ENCODE data around the gene LAMB4.

The LAMB4 gene

DNA sequence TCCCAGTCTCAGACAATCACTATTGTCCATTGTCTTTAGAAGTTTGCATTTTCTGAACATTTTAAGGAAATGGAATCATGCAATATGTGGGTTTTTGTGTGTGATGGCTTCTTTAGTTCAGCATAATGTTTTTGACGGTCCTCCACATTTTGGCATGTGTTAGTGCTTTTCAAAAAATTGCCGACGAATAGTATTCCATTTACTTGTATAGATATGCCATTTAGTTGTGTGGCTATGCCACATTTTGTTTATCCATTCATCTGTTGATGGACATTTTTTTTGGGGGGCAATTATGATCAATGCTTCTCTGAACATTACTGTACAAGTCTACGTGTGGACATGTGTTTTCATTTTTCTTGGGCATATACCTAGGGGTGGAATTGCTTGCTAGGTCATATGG, 12.0 kb upstream of the LAMB4 start:
- no peak for DNase-seq

DNA sequence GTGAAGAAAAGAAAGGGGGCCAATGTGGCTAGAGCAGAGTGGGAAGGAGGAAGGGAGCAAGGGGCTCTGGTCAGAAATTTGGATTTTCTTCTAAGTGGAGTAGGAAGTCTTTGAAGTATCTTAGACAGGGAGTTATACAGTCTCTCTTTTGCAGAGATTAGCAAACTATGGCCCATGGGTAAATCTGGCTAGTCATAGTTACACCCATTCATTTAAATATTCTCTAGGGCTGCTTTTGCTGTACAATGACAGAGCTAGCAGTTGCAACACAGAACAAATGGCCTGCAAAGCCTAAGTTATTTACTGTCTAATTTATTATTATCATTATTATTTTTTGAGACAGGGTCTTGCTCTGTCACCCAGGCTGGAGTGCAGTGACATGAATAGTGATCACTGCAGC, 10.5 kb upstream of the LAMB4 start:
- DNase-seq, result no peak

- no peak for DNase-seq
These were observed 8.8 kb upstream of the LAMB4 start for GRCh38 chr7:108138911-108139310.

DNA sequence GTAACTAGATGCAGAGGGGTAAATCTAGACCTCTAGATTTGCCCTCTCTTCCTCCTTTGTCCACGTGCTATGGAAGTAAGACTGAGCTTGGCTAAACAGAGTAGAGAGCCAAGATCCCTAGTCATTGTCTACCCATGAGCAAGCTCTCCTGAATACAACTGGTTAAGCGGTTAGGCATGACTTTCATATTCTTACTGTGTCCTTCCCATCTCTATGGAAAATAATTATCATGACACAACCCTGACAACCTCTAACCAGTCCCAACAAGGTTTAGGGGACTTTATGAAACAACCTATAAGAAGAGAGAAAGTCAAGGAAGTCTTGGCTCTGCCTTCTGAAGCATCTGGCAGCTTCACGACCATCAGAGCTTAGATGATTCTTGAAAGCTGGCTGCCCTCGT, 7.8 kb upstream of the LAMB4 start:
- DNase-seq, result no peak

DNA sequence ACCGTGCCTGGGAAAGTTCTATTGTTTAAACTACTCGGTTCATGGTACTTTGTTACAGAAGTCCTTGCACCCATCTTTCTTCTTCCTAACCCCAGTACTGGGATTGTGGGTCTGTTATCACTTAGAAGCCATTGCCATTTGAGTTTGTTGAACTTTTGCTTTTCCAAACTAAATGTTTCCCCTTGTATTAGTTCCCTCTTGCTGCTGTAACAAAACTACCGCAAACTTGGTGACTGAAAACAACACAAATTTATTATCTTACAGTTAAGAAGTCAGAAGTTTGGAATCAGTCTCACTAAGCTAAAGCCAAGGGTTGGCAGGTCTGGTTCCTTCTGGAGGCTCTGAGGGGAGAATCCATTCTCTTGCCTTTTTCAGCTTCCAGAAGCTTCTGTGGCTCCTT, 6.9 kb upstream of the LAMB4 start:
- DNase-seq, result no peak

DNA sequence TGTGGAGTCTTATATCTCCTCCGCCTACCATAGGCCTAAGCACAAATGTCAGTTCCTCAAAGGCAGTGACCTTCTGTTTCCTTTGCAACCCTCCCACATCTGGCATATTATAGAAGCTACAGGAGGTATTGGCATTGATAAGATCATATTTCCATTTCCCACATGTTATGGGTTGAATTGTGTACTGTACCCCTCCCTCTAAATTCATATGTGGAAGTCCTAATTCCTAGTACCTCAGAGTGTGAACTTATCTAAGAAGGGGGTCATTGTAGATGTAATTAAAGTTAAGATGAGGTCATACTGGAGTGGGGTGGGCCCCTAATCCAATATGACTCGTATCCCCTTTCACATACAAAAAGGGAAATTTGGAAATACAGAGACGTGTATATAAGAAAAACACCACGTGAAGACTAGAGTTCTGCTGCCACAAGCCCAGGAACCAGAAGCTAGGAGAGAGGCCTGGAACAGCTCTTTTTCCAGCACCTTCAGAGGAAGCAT, 6.1 kb upstream of the LAMB4 start:
- DNase-seq, result no peak

- no peak for DNase-seq
These were observed 5.5 kb upstream of the LAMB4 start for GRCh38 chr7:108135446-108136190.

DNA sequence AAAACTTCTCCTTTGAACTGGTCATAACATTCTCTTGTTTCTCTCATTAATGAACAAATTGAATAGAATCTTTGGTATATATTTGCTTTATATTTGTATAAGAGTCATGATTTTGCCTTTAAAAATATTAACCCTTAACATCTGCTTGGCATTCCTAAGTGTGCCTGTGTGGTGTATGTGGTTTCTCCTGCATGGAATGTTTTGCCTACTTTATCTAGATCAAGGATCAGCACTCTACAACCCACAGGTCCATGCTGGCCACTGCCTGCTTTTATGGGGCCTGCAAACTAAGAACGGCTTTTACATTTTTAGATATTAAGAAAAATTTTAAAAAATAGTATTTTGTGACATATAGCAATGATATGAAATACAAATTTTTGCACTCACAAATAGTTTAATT, 4.3 kb upstream of the LAMB4 start:
- DNase-seq, result no peak

- DNase-seq, result no peak
These were observed 2.5 kb upstream of the LAMB4 start for GRCh38 chr7:108132551-108133265.

DNA sequence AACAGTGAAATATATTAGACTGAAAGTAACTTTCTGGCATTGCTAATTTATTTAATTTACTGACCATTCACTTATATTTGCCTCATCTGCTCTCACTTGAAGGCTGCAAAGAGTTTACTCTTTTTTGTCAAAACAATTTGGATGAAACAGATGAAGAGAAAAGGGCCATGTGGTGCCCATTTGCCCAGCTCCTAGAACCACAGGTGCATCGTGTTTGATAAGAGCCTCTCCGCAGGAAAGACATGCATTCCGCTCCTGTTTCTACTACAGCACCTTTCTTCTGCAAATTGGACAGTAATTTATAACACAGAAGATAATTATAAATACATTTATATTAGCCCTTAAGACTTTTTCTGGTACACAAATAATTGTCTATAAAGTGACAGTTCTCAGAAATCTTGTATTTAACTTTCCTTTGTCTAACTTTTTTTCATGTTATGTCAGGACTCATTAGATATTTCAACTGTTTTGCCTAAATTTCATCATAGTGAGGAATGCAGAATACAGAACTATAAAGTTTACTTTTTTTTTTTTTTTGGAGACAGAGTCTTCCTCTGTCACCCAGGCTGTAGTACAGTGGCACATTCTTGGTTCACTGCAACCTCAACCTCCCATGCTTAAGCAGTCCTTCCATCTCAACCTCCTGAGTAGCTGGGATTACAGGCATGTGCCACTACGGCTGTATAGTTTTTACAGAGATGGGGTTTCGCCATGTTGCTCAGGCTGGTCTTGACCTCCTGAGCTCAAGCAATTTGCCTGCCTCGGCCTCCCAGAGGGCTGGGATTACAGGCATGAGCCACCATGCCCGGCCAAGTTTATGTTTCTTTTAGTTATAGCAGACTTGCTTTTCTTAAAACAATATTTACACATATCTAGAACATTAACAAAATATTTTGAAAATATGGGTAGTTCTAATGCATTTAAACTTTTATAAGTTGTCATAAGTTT, 869 bp downstream of the LAMB4 start:
- no peak for DNase-seq

DNA sequence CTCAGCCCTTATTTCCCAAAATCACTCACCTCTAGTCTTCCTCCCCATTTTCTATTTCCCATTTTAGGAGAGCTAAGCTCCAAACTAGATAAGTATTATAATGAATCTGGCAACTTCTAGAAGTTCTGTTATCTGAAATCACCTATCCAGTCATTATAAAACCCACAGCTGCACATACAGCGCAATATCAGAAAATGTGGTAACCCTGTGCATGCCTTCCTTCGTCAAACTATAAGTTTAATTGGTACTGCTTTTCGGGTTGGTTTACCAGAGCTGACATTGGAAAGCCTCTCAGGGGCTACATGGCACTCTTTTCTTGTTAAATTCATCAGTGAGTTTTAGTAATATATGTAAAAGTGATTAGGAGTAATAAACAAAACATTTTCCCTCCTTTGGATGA, 1.6 kb downstream of the LAMB4 start:
- DNase-seq, result no peak

GRCh38 chr7:108127461-108127860, 2.7 kb downstream of the LAMB4 start:
- no peak for DNase-seq

DNA sequence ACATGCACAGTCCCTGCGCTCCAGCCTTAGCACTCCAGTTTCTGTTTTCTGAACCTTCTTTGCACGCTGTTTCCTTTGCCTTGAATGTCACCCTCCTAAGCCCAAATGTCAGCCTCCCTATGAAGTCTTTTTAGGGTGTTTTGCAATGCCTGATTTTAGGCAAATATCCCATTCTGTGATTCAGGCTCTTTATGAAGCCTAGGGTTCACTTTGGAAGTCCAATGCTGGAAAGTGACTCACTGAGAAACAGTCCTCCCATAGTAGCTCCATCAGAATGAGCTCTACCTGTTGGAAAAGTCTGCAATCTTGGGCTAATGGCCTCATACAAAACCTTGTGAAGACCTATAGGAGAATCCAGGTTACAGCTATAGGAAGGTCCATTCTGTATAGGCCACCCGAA, 5.3 kb downstream of the LAMB4 start:
- no peak for DNase-seq

- DNase-seq, result no peak
These were observed 8.0 kb downstream of the LAMB4 start for GRCh38 chr7:108122181-108122580.

DNA sequence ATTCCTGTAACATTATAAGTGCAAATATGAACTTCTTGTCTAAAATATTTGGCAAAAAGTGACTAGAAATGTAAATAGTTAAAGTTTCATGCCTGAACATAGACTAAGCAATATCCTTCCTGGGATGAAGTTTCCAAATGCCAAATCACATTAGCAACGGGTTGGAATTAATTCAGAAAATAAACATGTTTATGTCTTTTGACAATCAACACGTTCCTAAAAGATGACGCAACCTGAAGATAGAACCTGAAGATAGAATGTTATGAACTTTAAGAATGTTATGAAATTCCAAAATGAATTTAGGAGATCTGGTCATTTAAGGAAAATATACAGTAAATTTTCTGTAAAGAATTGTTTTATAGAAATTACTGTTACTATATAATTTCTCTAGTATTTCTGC, 9.2 kb downstream of the LAMB4 start:
- DNase-seq, result no peak

- DNase-seq, result no peak
These were observed 10.0 kb downstream of the LAMB4 start for GRCh38 chr7:108120196-108120595.

- DNase-seq, result no peak
These were observed 11.2 kb downstream of the LAMB4 start for GRCh38 chr7:108118959-108119358.

DNA sequence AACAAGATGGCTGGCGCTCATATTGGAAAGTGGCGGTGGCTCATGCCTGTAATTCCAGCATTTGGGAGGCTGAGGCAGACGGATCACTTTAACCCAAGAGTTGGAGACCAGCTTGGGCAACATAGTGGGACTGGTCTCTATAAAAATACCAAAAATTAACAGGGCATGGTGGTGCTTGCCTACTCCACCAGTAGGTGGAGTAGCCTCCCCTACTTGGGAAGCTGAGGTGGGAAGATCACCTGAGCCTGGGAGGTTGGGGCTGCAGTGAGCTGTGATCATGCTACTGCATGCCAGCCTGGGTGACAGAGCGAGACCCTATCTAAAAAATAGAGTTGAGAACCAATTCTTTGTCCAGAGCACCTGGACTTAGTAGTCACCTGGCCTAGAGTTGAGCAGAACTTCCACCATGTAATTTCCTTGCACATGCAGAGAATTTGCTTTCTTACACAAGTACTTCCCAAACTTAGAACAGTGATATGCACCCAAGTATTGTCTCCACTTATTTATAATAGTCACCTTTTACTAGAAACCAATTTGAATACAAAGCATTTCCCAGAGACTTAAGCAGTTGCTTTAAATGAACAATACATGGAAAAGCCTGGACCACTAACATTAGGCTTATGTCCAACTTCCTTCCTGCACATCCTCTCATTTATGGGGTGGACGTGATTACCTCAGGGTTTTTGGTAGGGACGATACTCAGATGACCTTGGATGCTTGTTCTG, 15.9 kb downstream of the LAMB4 start:
- no peak for DNase-seq

DNA sequence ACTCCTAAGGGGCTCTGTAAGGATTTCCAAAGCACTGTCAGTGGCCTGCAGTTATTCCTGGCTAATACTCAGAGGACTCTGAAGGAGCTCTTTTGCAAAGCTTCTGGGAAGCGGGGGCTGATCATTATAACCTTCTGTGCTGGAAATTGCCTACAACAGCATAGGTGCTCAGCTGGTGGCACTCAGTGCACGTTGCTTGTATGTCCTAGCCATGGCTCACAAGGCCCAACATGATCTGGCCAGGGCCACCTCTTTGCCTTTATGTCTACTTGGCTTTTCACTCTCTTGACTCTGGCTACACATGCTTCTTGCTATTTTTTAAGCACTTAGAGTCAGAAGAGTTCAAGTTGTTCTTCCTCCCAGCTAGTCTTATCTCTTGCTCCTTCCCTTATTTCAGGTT, 17.5 kb downstream of the LAMB4 start:
- no peak for DNase-seq

DNA sequence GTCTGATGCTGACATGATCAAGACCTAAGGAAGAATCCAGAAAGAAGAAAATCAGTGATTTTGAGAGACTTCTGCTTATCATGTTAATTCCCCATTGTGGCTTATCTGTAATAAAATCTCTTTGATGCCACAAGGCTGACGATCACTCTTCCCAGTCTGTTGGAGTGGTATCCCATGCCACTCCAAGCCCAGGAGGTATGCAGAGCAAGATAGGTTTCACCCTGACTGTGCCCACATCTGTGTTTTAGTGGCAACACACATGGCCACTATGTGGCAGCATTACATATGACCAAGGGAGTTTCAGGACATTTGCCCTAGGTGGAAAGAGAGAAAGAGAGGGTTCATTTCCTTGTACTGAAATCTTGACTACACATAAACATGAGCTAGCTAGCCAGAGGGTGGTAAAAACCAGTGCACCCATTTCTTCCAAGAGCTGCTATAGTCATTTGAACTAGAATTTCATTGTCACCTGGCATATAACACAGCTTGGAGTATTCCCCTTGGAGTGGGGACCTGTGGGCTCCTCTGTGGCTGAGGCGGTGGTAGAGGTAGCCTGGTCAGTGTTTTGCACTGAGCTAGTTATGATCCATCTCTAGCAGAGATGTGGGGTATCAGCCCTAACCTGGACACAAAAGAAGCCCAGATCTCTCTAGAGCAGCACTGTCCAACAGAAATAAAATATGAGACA, 20.8 kb downstream of the LAMB4 start:
- peak in 1 of 56 donors; percentile 4 for DNase-seq

- no peak for DNase-seq
These were observed 22.0 kb downstream of the LAMB4 start for GRCh38 chr7:108108131-108108530.
